ENCODE measurements around the gene MRTFA. TPM values are rescaled to one million over a fixed set of nuclear protein-coding genes. Genes with fewer than 3 reads are reported as not detected.

MRTFA gene
- total and polyA plus RNA-seq, 8 donors, result 22.5 to 58.0 (median 26.5) TPM

- Histone ChIP-seq H3K9me3 (no peaks in the 10 kb centered on the region), H3K27ac (no peak overlapping the region), H3K36me3 (peaks cover 0 to 99% of the 10 kb centered on the region in 2 donors), H3K4me3 (no peak overlapping the region), H3K4me1 (peaks cover 0 to 2% of the 10 kb centered on the region in 2 donors), H3K27me3 (no peaks in the 10 kb centered on the region)
- no peak for ATAC-seq
- intact Hi-C loops (cut with DNase I), result no loop called here
- no peak for DNase-seq
- TF ChIP-seq, protein P1, sequence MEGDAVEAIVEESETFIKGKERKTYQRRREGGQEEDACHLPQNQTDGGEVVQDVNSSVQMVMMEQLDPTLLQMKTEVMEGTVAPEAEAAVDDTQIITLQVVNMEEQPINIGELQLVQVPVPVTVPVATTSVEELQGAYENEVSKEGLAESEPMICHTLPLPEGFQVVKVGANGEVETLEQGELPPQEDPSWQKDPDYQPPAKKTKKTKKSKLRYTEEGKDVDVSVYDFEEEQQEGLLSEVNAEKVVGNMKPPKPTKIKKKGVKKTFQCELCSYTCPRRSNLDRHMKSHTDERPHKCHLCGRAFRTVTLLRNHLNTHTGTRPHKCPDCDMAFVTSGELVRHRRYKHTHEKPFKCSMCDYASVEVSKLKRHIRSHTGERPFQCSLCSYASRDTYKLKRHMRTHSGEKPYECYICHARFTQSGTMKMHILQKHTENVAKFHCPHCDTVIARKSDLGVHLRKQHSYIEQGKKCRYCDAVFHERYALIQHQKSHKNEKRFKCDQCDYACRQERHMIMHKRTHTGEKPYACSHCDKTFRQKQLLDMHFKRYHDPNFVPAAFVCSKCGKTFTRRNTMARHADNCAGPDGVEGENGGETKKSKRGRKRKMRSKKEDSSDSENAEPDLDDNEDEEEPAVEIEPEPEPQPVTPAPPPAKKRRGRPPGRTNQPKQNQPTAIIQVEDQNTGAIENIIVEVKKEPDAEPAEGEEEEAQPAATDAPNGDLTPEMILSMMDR (IDR thresholded peaks at IDR 0.05), result no peak
These were observed 230.2 kb downstream of the MRTFA start for GRCh38 chr22:40406063-40406890.

- ATAC-seq (no peak), DNase-seq (peak in 1 of 4 donors; percentile 77)
- peaks cover 0 to 10% of the 10 kb centered on the region in 2 donors for H3K4me1 ChIP-seq
- no peaks in the 10 kb centered on the region for H3K9me3 ChIP-seq
- H3K27ac ChIP-seq, result no peak overlapping the region
- intact Hi-C loops (cut with DNase I), result no loop called here
- no peak overlapping the region for H3K4me3 ChIP-seq
- no peaks in the 10 kb centered on the region for H3K27me3 ChIP-seq
- H3K36me3 ChIP-seq, result peaks cover 0 to 98% of the 10 kb centered on the region in 2 donors
- TF ChIP-seq, protein P1 (IDR thresholded peaks at IDR 0.05), result no peak
These were observed 231.1 kb downstream of the MRTFA start for GRCh38 chr22:40405178-40406062.

DNA sequence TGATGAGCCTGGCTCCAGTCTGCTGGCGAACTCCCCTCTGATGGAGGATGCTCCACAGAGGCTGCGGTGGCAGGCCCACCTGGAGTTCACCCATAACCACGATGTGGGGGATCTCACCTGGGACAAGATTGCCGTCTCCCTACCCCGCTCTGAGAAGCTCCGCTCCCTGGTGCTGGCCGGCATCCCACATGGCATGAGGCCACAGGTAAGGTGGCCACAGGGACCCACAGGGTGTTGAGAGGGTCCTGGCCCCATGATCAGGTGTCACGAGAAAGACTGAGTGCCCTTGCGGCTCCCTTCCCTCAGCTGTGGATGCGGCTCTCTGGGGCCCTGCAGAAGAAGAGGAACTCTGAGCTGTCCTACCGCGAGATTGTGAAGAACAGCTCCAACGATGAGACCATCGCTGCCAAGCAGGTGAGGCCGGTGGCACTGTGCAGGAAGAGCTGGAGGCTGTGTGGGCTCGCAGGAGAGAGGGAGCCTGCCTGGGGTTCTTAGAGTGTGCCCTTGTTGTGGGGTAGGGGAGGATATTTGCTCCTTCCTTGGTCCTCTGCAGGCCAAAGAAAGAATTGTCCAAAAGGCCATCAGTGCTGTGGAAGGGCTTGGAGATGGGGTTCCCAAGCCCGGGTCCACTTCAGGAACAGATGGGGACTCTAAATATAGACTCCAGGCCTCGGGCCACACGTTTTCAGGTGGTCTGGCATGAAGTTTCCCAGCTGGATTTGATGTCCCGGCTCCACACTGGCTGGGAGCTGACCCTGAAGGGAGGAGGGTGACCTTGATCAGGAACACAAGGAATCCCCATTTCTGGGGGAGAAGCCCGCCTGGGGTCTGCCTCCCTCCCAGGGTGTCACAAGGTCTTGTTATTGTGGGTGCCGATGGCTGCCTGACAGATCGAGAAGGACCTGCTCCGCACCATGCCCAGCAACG lies 232.0 kb downstream of the MRTFA start:
- TF ChIP-seq, protein P1 (IDR thresholded peaks at IDR 0.05), result no peak
- no peak overlapping the region for H3K4me3 ChIP-seq
- no peak for DNase-seq
- H3K27me3 ChIP-seq, result no peaks in the 10 kb centered on the region
- H3K36me3 ChIP-seq, result peaks cover 0 to 89% of the 10 kb centered on the region in 2 donors
- no peaks in the 10 kb centered on the region for H3K9me3 ChIP-seq
- ATAC-seq, result no peak
- peaks cover 0 to 20% of the 10 kb centered on the region in 2 donors for H3K4me1 ChIP-seq
- no peak overlapping the region for H3K27ac ChIP-seq
- intact Hi-C loops (cut with DNase I), result no loop called here

DNA sequence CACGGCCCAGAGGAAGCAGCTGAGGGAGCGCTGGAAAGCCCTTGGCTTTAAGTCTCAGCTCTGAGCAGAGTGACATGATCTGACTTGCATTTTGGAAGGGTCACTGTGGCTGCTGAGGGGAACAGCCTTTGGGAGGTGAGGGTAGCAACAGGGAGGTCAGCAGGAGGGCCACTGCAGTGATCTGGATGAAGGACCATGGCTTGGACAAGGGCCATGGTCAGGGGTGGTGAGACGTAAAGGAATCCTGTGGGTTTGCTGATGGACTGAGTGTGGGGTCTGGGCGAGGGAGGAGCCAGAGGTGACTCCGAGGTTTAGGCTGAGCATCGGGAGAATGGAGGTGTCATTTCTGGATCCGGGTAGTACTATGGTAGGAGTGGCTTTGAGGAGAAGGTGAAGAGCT lies 232.9 kb downstream of the MRTFA start:
- TF ChIP-seq, protein P1 (IDR thresholded peaks at IDR 0.05), result no peak
- no peaks in the 10 kb centered on the region for H3K9me3 ChIP-seq
- H3K4me1 ChIP-seq, result peaks cover 0 to 25% of the 10 kb centered on the region in 2 donors
- intact Hi-C loops (cut with DNase I), result no loop called here
- peaks cover 0 to 80% of the 10 kb centered on the region in 2 donors for H3K36me3 ChIP-seq
- ATAC-seq (no peak), DNase-seq (peak in 1 of 4 donors; percentile 17)
- H3K27ac ChIP-seq, result no peak overlapping the region
- no peaks in the 10 kb centered on the region for H3K27me3 ChIP-seq
- H3K4me3 ChIP-seq, result no peak overlapping the region

Measured in left lung (tissue), 10 donors.